Measurements from ENCODE around the gene CDRT15L2.
"Not testable (repeated sequence)": the region's sequence is repeated elsewhere in the genome, so short reads cannot be mapped to it uniquely, and the experiment has no call there.

Gene CDRT15L2

GRCh38 chr17:20575071-20575470, 4.5 kb upstream of the CDRT15L2 start:
- not testable (repeated sequence) for DNase-seq (ENCODE audit: low spot score)

- not testable (repeated sequence) for DNase-seq (ENCODE audit: low spot score)
Observed at GRCh38 chr17:20583891-20584577, 4.5 kb downstream of the CDRT15L2 start.

- DNase-seq (ENCODE audit: low spot score) = not testable (repeated sequence)
Observed at GRCh38 chr17:20588744-20589453, 9.4 kb downstream of the CDRT15L2 start.

- DNase-seq (ENCODE audit: low spot score) = not testable (repeated sequence)
Observed at GRCh38 chr17:20589454-20589810, 9.9 kb downstream of the CDRT15L2 start.

GRCh38 chr17:20591040-20591439, 11.5 kb downstream of the CDRT15L2 start:
- DNase-seq (ENCODE audit: low spot score) = not testable (repeated sequence)

GRCh38 chr17:20605568-20605967, 26.0 kb downstream of the CDRT15L2 start:
- DNase-seq (ENCODE audit: low spot score) = not testable (repeated sequence)

- DNase-seq (ENCODE audit: low spot score) = not testable (repeated sequence)
Observed at GRCh38 chr17:20609490-20609889, 30.0 kb downstream of the CDRT15L2 start.

- no peak for DNase-seq (ENCODE audit: low spot score)
Observed at GRCh38 chr17:20611309-20611708, 31.8 kb downstream of the CDRT15L2 start.

GRCh38 chr17:20612635-20613034, 33.1 kb downstream of the CDRT15L2 start:
- DNase-seq (ENCODE audit: low spot score) = no peak

- no peak for DNase-seq (ENCODE audit: low spot score)
Observed at GRCh38 chr17:20613248-20613647, 33.7 kb downstream of the CDRT15L2 start.

- no peak for DNase-seq (ENCODE audit: low spot score)
Observed at GRCh38 chr17:20613905-20614304, 34.4 kb downstream of the CDRT15L2 start.

GRCh38 chr17:20615461-20615860, 35.9 kb downstream of the CDRT15L2 start:
- not testable (repeated sequence) for DNase-seq (ENCODE audit: low spot score)

Data from activated CD4-positive, alpha-beta T cell treated with anti-CD3 and anti-CD28 coated beads, Interleukin-2, Interleukin-4, amounts not matched to agents 100 ng/mL and 50 ng/mL, durations not matched to agents 16 hours and 8 hours (primary cell).